Activated T-cell treated with anti-CD3 and anti-CD28 coated beads for 48 hours (primary cell): ENCODE measurements around the gene CLEC4C.
"Not testable (repeated sequence)": the region's sequence is repeated elsewhere in the genome, so short reads cannot be mapped to it uniquely, and the experiment has no call there.

Experiments
- DNase-seq: peaks from one replicate; pipeline ENCODE4 v3.0.0-alpha.2; 2020; ENCODE audit warnings: low read depth

CLEC4C gene, protein sequence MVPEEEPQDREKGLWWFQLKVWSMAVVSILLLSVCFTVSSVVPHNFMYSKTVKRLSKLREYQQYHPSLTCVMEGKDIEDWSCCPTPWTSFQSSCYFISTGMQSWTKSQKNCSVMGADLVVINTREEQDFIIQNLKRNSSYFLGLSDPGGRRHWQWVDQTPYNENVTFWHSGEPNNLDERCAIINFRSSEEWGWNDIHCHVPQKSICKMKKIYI

DNA sequence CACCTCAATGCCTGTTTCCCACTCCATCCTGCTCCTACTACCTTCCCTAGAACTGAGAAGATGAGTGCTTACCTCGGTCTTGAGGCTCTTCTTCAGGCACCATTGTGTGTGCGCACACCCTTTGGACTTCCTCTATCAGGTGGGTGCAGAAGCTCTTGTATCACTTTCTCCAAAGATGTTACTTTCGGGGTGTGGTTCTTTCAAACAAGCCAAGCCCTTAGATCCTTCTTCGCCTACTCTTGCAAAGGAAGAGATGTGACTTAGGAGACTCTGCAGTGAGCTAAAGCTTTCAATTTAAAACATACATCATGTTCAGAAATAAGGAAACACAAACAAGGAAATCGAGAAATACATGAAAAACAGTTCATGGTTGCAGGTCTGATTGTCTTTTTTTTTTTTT, at the start of gene CLEC4C:
CLEC4C (minus strand) TSS at position 130 of the 400 bp plus-strand sequence; CDS start at position 103, 27 bp downstream.
- DNase-seq, result no peak

DNA sequence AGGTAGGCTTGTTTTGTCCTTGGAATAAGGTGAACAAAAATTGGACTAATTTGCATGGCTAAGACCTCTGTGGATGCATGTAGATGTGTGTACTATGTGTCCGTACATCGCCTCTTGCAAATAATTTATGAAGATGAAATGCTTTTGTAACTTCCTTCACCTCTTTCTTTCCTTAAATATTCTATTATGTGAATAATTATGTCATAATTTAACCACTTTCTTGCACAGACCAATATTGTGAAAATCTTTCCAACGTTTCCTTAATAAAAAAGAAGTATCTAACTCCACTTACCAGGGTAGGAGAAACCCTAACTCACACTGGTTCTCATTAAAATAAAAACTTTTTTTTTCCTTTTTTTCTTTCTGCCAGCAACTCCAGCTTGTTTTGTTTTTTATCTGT, 46.0 kb upstream of the CLEC4C start:
- DNase-seq, result no peak

DNA sequence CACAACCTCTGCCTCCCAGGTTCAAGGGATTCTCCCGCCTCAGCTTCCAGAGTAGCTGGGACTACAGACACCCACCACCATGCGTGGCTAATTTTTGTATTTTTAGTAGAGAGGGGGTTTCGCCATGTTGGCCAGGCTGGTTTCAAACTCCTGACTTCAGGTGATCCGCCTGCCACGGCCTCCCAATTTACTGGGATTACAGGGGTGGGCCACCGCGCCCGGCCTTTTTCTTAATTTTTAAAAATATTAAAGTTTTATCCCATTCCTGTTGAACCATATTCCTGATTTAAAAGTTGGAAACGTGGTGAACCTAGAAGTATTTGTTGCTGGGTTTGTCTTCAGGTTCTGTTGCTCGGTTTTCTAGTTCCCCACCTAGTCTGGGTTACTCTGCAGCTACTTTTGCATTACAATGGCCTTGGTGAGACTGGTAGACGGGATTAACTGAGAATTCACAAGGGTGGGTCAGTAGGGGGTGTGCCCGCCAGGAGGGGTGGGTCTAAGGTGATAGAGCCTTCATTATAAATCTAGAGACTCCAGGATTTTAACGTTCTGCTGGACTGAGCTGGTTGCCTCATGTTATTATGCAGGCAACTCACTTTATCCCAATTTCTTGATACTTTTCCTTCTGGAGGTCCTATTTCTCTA, 41.8 kb upstream of the CLEC4C start, which contains the start of gene NANOG:
NANOG (plus strand) TSS at position 519 of the 645 bp plus-strand sequence. CDS start 213 bp downstream, outside the sequence.
- DNase-seq, result not testable (repeated sequence)

DNA sequence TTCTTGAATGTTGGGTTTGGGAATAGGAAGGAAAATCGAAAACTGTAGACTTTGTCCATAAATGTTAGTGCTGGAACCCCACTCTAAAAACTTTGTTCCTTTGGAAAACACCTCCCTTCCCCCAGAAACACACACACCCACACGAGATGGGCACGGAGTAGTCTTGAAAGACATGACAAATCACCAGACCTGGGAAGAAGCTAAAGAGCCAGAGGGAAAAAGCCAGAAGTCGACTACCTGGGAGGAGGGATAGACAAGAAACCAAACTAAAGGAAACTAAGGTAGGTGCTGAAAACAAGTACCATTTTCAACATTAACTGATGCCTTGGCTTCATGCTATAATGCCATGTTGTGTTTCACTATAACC, 41.1 kb upstream of the CLEC4C start:
- DNase-seq, result no peak

DNA sequence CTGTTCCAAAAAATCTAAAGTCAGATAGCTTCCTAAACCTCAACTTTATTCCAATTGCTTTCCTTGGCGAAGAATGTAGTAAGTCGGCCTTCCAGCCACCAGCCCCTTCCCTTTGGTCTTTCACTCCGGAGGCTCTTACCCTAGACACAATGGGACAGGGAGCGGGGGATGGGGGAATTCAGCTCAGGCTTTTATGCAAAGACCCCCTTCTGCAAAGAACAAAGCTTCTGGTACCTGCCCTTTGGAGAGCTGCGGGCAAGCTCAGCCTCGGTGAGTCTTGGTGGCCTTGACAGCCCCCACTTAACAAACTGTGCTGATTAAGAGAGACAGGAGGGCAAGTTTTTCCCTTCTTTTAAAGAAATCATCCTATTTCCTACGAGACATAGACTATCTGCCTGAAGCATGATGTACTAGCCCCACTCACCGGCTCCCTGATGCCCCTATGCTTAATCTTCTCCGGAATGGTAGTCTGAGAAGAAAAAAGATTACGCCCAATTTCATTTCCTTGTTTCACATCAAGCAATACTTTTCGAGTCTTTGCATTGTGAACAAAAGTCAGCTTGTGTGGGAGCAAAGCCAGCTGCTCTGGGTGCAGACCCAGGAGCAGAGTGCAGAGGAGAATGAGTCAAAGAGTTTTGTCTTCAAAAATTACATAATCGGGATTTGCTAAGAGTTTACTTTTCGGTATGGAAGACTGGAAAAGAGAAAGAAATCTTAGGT, 40.6 kb upstream of the CLEC4C start:
- no peak for DNase-seq

DNA sequence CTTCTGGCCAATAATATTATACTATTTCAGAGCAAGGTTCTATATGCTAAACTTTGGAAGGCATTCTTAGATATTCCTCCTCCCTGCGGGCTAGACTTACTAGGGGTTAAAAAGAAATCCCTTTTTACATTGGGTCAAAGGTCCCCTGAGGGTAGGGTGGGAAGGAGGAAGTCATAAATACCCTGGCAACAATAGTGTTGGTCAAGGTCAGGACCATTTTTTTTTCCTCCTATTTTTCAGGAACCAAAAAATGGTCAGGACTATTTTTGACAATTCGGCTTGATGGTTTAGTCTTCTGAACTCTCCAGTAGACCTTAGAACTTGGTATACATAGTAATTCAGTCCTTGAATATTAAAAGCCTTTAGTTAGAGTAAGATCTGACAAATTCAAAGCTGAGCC, 37.5 kb upstream of the CLEC4C start:
- no peak for DNase-seq

DNA sequence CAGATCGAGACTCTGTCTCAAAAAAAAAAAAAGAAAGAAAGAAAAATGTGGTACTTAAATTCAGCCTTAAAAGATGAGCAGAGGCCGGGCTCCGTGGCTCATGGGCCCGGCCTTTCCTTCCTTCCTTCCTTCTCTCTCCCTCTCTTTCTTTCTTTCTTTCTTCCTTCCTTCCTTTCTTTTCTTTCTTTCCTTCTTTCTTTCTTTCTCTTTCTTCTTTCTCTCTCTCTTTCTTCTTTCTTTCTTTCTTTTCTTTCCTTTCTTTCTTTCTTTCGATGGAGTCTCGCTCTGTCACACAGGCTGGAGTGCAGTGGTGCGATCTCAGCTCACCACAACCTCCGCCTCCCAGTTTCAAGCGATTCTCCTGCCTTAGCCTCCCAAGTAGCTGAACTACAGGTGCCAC, 36.3 kb upstream of the CLEC4C start:
- not testable (repeated sequence) for DNase-seq

DNA sequence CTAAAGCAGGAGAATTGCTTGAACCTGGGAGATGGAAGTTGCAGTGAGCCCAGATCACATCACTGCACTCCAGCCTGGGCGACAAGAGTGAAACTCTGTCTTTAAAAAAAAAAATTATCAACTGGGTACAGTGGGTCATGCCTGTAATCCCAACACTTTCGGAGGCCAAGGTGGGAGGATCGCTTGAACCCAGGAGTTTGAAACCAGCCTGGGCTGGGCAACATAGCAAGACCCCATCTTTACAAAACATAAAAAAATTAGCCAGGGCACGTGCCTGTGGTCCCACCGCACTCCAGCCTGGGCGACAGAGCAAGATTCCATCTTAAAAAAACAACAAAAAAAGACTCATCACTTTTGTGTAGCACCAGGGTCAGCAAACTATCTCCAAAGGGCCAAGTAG, 34.9 kb upstream of the CLEC4C start:
- no peak for DNase-seq

DNA sequence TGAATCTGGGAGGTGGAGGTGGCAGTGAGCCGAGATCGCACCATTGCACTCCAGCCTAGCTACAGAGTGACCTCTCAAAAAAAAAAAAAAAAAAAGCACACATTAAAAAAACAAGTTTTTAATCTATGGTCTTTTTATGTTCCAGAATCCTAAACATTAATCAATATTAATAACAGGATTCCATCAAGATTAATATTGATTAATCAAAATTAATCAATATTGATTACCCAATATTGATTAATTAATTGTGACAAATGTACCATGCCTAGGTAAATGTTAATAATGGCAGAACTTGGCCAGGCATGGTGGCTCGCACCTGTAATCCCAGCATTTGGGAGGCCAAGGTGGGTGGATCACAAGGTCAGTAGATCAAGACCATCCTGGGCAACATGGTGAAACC, 34.1 kb upstream of the CLEC4C start:
- no peak for DNase-seq

DNA sequence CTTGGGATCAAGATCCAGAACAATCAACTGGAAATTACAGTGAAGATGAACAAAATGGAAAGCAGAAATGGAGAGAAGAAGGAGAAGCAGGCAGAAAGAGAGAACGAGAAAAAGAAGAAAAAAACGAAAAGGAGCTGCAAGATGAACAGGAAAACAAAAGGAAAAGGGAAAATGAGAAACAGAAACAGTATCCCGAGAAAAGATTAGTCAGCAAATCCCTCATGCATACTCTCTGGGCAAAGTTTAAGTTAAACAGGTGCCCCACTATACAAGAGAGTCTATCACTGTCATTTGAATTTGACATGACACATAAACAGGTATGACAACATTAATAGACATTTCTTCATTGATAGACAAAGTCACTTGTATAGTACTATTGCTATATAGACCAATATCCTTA, 22.8 kb upstream of the CLEC4C start:
- no peak for DNase-seq

DNA sequence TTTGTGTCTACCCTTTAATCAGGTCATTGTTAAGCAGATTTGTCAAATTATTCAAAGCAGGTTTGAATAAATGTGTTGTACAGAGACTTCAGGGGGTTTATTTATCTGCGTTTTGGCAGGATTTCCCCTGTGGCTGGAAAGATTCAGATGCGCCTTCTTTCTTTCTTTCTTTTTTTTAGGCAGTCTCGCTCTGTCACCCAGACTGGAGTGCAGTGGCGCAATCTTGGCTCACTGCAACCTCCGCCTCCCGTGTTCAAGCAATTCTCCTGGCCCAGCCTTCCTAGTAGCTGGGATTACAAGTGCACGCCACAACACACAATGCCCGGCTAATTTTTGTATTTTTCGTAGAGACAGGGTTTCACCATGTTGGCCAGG, 11.6 kb upstream of the CLEC4C start:
- no peak for DNase-seq

DNA sequence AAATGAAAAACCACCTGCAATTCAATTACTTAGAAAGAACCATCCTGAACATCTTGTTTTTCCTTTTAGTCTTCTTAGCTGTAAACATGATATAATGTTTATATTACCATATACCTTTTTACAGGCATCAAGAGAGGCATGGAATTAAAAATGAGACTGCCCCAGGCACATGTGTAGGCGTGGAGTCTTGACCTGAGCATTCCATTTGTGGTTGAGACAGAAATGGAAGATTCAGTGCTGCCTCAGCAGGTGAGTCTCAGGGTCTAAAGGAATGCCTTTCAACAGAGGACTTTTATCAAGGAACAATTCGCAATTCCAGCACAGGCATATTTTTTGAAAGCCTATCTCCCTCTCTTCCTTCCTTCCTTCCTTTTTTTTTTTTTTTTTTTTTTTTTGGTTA, 9.8 kb upstream of the CLEC4C start:
- DNase-seq, result no peak

DNA sequence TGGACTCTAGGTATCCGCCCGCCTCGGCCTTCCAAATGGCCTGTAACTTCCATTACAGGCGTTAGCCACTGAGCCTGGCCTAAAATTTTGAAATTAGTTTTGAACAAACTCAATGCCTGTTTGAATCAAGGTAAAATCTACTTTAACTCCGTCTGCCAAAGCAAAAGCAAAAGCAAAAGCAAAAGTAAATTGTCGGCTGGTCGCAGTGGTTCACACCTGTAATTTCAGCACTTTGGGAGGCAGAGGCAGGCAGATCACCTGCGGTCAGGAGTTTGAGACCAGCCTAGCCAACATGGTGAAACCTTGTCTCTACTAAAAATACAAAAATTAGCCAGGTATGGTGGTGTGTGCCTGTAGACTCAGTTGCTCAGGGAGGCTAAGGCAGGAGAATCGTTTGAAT, 8.5 kb upstream of the CLEC4C start:
- DNase-seq, result not testable (repeated sequence)

DNA sequence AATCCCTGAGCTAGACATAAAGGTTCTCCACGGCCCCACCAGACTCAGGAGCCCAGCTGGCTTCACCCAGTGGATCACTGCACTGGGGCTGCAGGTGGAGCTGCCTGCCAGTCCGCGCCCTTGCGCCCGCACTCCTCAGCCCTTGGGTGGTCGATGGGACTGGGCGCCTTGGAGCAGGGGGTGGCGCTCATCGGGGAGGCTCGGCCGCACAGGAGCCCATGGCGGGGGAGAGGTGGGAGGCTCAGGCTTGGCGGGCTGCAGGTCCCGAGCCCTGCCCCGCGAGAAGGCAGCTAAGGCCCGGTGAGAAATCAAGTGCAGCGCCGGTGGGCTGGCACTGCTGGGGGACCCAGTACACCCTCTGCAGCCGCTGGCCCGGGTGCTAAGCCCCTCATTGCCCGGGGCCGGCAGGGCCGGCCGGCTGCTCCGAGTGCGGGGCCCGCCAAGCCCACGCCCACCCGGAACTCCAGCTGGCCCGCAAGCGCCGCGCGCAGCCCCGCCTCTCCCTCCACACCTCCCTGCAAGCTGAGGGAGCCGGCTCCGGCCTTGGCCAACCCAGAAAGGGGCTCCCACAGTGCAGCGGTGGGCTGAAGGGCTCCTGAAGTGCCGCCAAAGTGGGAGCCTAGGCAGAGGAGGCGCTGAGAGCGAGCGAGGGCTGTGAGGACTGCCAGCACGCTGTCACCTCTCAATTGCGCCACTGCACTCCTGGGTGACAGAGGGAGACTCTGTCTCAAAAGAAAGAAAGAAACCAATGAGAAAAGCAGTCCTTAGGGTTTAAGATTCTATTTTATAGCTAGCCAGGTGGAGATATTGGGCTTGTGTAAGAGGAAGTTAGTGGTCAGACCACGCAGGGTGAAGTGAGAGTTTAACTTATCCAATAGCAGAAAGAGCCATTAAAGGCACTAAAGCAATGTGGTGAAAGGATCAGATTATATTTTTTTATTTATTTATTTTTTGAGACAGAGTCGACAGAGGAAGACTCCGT, 5.1 kb upstream of the CLEC4C start:
- not testable (repeated sequence) for DNase-seq

DNA sequence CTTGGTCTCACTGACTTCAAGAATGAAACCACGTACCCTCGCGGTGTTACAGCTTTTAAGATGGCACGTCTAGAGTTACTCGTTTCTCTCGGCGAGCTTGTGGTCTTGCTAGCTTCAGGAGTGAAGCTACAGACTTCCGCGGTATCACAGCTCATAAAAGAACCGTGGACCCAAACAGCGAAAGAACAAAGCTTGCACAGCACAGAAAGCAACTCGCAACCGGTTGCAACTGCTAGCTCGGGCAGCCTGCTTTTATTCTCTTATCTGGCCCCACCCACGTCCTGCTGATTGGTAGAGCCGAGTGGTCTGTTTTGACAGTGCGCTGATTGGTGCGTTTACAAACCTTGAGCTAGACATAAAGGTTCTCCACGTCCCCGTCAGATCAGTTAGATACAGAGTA, 4.2 kb upstream of the CLEC4C start:
- DNase-seq, result no peak

DNA sequence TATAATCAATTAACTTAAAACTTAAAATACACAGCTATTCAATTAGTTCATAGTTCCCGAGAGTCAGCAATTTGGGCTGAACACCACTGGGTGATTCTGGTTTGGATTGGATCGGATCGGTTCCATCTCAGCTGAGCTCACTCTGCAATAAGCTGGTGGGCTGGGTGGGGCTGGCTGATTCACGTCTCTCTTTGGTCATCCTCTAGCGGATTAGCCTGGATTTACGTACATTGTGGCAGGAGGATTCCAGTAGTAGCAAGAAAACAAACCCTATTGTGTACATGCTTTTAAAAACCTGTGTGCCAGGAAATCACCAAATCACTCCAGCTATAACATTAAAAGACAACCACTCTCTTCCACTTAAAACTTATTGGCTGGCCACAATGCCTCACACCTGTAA, 3.2 kb upstream of the CLEC4C start:
- no peak for DNase-seq

DNA sequence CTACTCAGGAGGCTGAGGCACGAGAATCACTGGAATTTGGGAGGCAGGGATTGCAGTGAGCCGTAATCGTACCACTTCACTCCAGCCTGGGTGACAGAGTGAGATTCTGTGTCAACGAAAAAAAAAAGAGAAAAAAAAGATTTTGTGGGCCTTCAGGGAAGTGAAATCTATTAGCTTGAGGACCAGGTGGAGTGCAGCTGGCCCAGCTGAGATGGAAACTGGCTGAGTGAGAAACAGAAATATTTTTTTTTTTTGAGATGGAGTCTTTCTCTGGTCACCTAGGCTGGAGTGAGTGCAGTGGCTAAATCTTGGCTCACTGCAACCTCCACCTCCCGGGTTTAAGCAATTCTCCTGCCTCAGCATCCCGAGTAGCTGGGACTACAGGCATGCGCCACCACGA, 2.3 kb upstream of the CLEC4C start:
- DNase-seq, result no peak

DNA sequence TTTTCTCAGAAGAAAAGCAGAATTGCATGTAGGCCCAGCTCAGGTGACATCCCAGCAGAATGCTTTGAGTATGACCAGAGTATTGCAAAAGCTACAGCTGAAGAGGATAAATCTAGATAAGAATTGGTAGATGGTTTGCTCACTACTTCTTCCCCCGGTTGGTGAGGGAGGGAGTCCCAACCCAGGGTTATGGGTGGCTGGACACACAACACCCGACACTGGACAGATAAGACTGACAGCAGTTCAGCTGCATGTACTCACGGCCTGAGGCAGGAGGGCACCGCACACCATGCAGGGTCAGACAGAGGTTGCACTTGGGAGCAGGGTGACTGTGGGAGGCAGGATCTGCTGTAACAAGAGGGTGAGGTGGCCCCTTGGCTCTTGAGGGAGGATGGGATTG, 1.7 kb upstream of the CLEC4C start:
- DNase-seq, result no peak

DNA sequence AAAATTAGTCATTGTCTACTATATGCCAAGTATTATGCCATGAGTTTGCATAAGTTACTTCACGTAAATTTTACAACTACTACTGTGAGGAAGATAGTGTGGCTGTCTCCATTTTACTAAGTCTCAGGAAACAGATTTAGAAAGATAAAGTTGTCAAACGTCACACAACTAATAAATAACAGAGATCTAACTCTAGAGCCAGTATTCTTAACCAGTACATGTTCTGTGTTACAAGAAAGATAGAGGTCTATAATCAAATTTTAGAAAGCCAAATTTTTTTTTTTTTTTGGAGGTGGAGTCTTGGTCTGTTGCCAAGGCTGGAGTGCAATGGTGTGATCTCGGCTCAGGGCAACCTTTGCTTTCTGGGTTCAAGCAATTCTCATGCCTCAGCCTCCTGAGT, 14.2 kb downstream of the CLEC4C start:
- no peak for DNase-seq

DNA sequence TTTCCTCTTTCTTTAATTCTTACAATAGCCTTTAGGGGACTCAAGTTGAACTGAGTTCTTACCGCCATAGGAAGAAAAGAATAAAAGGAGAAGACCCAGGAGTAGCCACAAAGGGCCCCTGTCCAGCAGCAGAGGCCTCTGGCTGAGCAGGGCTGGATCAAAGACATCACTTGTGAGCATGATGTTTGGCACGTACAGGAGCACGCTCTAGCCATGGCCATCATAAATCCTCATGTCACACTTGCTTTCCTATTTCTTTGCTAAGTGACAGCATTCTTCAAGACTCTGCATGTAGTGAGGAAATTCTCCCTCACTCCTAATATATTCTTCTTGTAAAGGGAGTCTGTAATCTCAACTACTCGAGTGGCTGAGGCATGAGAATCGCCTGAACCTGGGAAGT, 15.7 kb downstream of the CLEC4C start:
- no peak for DNase-seq

DNA sequence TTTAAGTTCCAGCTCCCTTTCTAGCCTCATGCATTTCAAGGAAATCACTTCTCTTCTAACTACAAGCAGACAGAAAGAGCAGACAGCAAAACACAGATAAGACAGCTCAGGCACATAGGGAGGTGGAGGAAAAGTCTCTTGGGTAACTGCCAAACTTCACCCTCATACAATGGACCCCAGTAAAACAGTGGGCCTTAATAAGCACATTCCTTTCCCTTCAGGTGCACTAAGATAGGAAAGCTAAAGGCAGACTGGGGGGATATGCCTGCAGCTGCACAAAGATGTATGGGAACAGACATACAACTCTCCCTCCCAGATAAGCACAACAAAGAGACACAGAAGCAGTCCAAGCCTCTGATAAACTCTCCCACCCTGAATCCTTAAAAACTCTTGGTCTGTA, 16.2 kb downstream of the CLEC4C start:
- DNase-seq, result not testable (repeated sequence)

DNA sequence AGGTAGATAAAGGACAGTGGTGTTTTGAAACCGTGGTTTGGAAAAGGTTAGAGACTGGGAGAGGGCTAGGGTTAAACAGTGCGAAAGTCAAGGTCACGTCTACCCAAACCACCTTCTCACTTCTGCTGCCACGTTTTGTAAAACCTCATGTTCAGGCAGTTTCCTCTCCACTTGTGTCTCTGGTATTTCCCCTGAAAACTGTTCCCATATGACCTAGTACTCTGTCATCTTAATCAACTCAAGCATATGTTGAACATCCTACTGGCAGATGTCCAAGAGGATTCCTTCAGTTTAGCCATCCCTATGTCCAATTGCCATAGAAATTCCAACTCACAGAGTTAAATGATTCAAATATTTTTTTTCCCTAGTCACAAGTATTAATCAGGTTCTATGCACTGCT, 17.4 kb downstream of the CLEC4C start:
- DNase-seq, result no peak
